Measurements from ENCODE around the gene NLRC5.

Gene NLRC5

GRCh38 chr16:57043248-57043647 is 53.9 kb downstream of the NLRC5 start:
- H3K4me3 ChIP-seq (ENCODE audit: low read length), result peak overlapping the region; percentile 73
- no peaks in the 10 kb centered on the region for H3K9me2 ChIP-seq (replicated peaks; ENCODE audit: control insufficient read depth, low read length)
- H3K27me3 ChIP-seq (ENCODE audit: control insufficient read depth, low read length), result no peaks in the 10 kb centered on the region
- H3K79me2 ChIP-seq (ENCODE audit: control insufficient read depth, low read length), result no peaks in the 10 kb centered on the region
- peaks cover 82% of the 10 kb centered on the region for H3K4me1 ChIP-seq (ENCODE audit: control insufficient read depth, low read length)
- H3F3A ChIP-seq (ENCODE audit: control insufficient read depth, insufficient read depth), result peaks cover 30% of the 10 kb centered on the region
- peak overlapping the region; percentile 92 for H3K4me2 ChIP-seq (ENCODE audit: low read length)
- H3K27ac ChIP-seq (ENCODE audit: low read depth, low read length), result peak overlapping the region; percentile 98
- no peak for TF ChIP-seq EZH2phosphoT487 (IDR thresholded peaks at IDR 0.05; ENCODE audit: borderline replicate concordance, low read length)
- TF ChIP-seq, protein P1, sequence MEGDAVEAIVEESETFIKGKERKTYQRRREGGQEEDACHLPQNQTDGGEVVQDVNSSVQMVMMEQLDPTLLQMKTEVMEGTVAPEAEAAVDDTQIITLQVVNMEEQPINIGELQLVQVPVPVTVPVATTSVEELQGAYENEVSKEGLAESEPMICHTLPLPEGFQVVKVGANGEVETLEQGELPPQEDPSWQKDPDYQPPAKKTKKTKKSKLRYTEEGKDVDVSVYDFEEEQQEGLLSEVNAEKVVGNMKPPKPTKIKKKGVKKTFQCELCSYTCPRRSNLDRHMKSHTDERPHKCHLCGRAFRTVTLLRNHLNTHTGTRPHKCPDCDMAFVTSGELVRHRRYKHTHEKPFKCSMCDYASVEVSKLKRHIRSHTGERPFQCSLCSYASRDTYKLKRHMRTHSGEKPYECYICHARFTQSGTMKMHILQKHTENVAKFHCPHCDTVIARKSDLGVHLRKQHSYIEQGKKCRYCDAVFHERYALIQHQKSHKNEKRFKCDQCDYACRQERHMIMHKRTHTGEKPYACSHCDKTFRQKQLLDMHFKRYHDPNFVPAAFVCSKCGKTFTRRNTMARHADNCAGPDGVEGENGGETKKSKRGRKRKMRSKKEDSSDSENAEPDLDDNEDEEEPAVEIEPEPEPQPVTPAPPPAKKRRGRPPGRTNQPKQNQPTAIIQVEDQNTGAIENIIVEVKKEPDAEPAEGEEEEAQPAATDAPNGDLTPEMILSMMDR (IDR thresholded peaks at IDR 0.05; ENCODE audit: low read depth, low read length, poor library complexity, severe bottlenecking), result no peak
- peaks cover 28% of the 10 kb centered on the region for H3K36me3 ChIP-seq (ENCODE audit: control insufficient read depth, low read length)
- H3K9me3 ChIP-seq (ENCODE audit: control insufficient read depth, insufficient read depth, low read length), result no peaks in the 10 kb centered on the region
- H4K20me1 ChIP-seq (ENCODE audit: control insufficient read depth, insufficient read depth, low read depth, low read length), result no peaks in the 10 kb centered on the region

DNA sequence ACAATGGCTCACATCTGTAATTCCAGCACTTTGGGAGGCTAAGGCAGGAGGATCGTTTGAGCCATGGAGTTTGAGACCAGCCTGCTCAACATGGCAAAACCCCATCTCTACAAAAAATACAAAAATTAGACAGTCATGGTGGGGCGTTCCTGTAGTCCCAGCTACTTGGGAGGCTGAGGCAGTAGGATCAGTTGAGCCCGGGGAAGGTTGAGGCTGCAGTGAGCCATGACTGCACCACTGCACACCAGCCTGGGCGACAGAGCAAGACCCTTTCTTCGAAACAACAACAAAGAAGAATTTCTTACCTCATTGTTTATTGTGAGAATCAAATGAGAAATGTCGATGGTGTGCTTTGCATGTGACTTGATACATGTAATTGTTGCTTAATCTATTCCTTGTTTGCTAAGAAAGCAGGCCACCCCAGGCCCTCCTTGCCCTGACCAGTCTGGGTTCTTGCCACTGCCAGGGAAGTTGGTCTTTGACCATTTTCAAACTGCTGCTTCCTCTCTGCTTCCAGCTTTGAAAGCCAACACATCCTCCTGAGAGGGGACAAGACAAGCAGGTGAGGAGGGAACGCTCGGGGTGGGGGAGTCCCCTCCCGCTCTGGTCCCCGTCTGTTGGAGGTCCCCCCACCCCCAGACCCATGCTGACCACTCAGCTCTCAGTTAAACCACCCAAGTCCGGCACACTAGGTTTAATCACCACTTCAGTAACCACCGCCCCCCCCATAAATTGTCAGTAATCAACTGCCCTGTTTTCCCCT is 55.8 kb downstream of the NLRC5 start:
- no peaks in the 10 kb centered on the region for H4K20me1 ChIP-seq (ENCODE audit: control insufficient read depth, insufficient read depth, low read depth, low read length)
- peaks cover 24% of the 10 kb centered on the region for H3K36me3 ChIP-seq (ENCODE audit: control insufficient read depth, low read length)
- no peaks in the 10 kb centered on the region for H3K79me2 ChIP-seq (ENCODE audit: control insufficient read depth, low read length)
- H3K9me3 ChIP-seq (ENCODE audit: control insufficient read depth, insufficient read depth, low read length), result no peaks in the 10 kb centered on the region
- H3K4me2 ChIP-seq (ENCODE audit: low read length), result peak overlapping the region; percentile 60
- peaks cover 15% of the 10 kb centered on the region for H3F3A ChIP-seq (ENCODE audit: control insufficient read depth, insufficient read depth)
- H3K4me1 ChIP-seq (ENCODE audit: control insufficient read depth, low read length), result peaks cover 63% of the 10 kb centered on the region
- no peaks in the 10 kb centered on the region for H3K9me2 ChIP-seq (replicated peaks; ENCODE audit: control insufficient read depth, low read length)
- H3K27me3 ChIP-seq (ENCODE audit: control insufficient read depth, low read length), result no peaks in the 10 kb centered on the region
- H3K4me3 ChIP-seq (ENCODE audit: low read length), result peak overlapping the region; percentile 37
- TF ChIP-seq, protein P1 (IDR thresholded peaks at IDR 0.05; ENCODE audit: low read depth, low read length, poor library complexity, severe bottlenecking), result no peak
- no peak for TF ChIP-seq EZH2phosphoT487 (IDR thresholded peaks at IDR 0.05; ENCODE audit: borderline replicate concordance, low read length)
- peak overlapping the region; percentile 35 for H3K27ac ChIP-seq (ENCODE audit: low read depth, low read length)

- peak overlapping the region; percentile 60 for H3K4me2 ChIP-seq (ENCODE audit: low read length)
- no peak for TF ChIP-seq EZH2phosphoT487 (IDR thresholded peaks at IDR 0.05; ENCODE audit: borderline replicate concordance, low read length)
- TF ChIP-seq, protein P1 (IDR thresholded peaks at IDR 0.05; ENCODE audit: low read depth, low read length, poor library complexity, severe bottlenecking), result peak; percentile 88
- no peaks in the 10 kb centered on the region for H3K9me3 ChIP-seq (ENCODE audit: control insufficient read depth, insufficient read depth, low read length)
- no peaks in the 10 kb centered on the region for H4K20me1 ChIP-seq (ENCODE audit: control insufficient read depth, insufficient read depth, low read depth, low read length)
- H3K36me3 ChIP-seq (ENCODE audit: control insufficient read depth, low read length), result peaks cover 22% of the 10 kb centered on the region
- peaks cover 12% of the 10 kb centered on the region for H3F3A ChIP-seq (ENCODE audit: control insufficient read depth, insufficient read depth)
- H3K4me3 ChIP-seq (ENCODE audit: low read length), result peak overlapping the region; percentile 37
- H3K4me1 ChIP-seq (ENCODE audit: control insufficient read depth, low read length), result peaks cover 56% of the 10 kb centered on the region
- H3K79me2 ChIP-seq (ENCODE audit: control insufficient read depth, low read length), result no peaks in the 10 kb centered on the region
- H3K9me2 ChIP-seq (replicated peaks; ENCODE audit: control insufficient read depth, low read length), result no peaks in the 10 kb centered on the region
- H3K27me3 ChIP-seq (ENCODE audit: control insufficient read depth, low read length), result no peaks in the 10 kb centered on the region
- H3K27ac ChIP-seq (ENCODE audit: low read depth, low read length), result peak overlapping the region; percentile 35
Measured at GRCh38 chr16:57045694-57046381, 56.5 kb downstream of the NLRC5 start.

All from DOHH2 (cell line).